ENCODE measurements around the gene TTC7B.

DNA sequence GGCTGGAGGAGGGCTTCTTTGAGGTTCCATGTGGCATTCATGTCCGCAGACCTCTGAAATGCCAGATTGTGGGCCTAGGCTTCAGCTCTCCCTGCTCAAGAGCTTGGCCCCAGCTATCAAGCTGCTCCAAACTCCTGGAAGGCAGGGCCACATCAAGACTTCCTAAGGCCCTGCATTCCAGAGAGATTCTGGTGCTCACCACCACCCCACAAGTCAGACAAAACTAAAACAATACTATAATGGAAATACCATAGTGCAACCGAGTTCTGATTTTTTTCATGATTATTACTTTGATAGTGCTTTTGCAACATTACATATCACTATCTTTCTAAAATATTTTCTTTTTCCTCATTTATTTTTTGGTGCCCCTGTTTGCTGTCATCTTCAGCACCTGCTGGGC lies 333.1 kb downstream of the TTC7B start:
- TF ChIP-seq, protein P1, sequence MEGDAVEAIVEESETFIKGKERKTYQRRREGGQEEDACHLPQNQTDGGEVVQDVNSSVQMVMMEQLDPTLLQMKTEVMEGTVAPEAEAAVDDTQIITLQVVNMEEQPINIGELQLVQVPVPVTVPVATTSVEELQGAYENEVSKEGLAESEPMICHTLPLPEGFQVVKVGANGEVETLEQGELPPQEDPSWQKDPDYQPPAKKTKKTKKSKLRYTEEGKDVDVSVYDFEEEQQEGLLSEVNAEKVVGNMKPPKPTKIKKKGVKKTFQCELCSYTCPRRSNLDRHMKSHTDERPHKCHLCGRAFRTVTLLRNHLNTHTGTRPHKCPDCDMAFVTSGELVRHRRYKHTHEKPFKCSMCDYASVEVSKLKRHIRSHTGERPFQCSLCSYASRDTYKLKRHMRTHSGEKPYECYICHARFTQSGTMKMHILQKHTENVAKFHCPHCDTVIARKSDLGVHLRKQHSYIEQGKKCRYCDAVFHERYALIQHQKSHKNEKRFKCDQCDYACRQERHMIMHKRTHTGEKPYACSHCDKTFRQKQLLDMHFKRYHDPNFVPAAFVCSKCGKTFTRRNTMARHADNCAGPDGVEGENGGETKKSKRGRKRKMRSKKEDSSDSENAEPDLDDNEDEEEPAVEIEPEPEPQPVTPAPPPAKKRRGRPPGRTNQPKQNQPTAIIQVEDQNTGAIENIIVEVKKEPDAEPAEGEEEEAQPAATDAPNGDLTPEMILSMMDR (optimal IDR thresholded peaks at IDR 0.05 in 1 of 3, IDR thresholded peaks at IDR 0.05 in 1 of 3, conservative IDR thresholded peaks at IDR 0.05 in 1 of 3; ENCODE audit: extremely low read depth in 1 of 3, insufficient read depth in 2 of 3, low read length in 3 of 3) = no peak
- TF ChIP-seq EZH2 (IDR thresholded peaks at IDR 0.05; ENCODE audit: low read length) = no peak

All from keratinocyte (primary cell).